LNCAP (cell line): ENCODE measurements around the gene FAM107B.

ENCODE experiments used
- CTCF ChIP-seq: fragments of 450-650 bp; IDR thresholded peaks from 2 replicates; pipeline ENCODE4 v1.5.1; 2017; ENCODE audit warnings: mild to moderate bottlenecking

FAM107B gene

GRCh38 chr10:14594878-14595525 lies 179.7 kb downstream of the FAM107B start:
- TF ChIP-seq CTCF = no peak

- no peak for TF ChIP-seq CTCF
Measured at GRCh38 chr10:14593806-14594205, 180.9 kb downstream of the FAM107B start.

DNA sequence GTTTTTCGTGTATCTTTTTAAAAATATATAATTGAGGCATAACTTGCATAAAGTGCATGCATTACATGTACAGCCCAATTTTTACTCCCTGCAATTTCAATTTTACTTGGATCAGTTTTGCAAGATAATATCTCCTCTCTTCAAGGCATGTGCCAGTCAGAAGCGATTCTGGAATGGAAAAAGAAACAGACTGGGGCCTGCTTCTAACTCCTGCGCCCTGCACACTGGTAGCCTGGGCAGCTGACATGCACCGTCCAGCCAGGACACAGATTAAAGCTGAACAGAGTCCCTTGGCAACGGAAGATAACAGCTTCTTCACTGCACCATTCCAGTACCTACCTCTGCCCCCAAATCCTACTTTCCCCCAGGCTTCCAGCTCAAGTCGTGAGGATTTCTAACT lies 182.1 kb downstream of the FAM107B start:
- no peak for TF ChIP-seq CTCF

DNA sequence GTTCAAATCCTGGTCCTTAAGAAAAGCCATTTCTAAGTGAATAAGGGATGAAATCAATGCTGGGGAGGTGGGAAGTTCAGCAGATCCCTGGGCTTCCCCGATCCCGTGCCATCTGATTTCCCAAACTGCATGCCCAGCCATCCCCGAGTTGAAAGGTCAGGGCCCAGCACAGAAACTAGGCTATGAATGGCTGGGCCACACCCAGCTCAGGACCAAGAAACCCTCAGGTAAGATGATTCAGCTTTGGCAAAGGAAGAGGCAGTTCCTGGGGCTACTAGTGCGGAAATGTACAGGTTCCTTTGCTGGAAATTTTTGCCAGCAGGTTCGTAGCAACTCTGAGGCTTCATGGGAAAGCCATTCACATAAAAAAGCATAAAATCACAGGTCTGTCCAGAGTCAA lies 182.7 kb downstream of the FAM107B start:
- TF ChIP-seq CTCF = no peak

- TF ChIP-seq CTCF = no peak
Measured at GRCh38 chr10:14588084-14588937, 186.4 kb downstream of the FAM107B start.

GRCh38 chr10:14587540-14588083 lies 187.1 kb downstream of the FAM107B start:
- TF ChIP-seq CTCF = no peak

DNA sequence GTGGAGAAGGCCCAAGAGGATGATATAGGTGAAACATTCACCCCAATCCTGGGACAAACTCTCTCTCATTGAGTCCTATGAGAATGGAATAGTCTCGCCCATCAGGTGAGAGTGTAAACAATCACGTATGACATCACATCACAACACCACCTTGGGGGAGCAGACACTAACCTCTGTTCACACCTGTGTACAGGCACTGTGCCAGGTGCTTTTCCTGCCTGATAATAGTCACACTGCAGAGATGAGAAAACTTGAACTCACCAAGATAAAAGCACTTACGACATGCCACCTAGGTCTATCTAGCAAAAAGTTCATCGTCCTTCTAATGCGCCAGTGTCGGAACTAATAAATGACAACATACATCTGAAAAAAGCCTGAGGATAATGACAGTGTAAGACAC lies 187.8 kb downstream of the FAM107B start:
- no peak for TF ChIP-seq CTCF
